SH-SY5Y (cell line): ENCODE results near the gene NUDT3.

Experiments used
- GATA2 ChIP-seq: IDR thresholded peaks from 2 replicates; pipeline ENCODE4 v1.6.1; 2011; ENCODE audit warnings: mild to moderate bottlenecking, low read depth, low read length
- GATA3 ChIP-seq: IDR thresholded peaks from 2 replicates; pipeline ENCODE4 v1.6.1; 2011; ENCODE audit warnings: low read depth, mild to moderate bottlenecking, low read length, moderate library complexity

DNA sequence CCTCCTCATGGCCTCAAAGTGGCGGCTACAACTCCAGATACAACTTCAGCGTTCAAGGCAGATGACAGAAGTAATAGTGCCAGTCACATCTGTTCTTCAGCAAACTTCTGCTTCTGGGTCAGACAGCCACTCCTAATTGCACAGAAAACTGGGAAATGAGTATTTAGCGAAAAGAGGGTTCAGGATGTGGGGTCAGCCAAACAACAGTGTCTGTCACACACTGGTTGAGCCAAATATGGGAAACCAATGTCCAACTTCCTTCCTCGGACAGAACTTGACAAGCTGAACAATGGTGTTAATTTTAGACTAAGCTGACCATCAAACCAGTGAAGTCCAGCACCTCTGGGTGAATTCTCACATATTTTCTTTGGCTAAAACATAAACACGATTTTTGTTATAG, 22.1 kb downstream of the NUDT3 start:
- TF ChIP-seq GATA2 (no peak), GATA3 (no peak)
